Liver (tissue), 3 donors: ENCODE results near the gene LRRC74A.

Source experiments
- GABPA ChIP-seq, 2 donors: IDR thresholded peaks in 1 of 2; conservative IDR thresholded peaks in 1 of 2; 2 replicates each; pipeline ENCODE4 v1.6.1; 2016; ENCODE audit warnings: antibody characterized with exemption in 2 of 2, mild to moderate bottlenecking in 1 of 2, moderate library complexity in 1 of 2
- HNF4G ChIP-seq: IDR thresholded peaks from 2 replicates; pipeline ENCODE4 v1.6.1; 2016; ENCODE audit warnings: antibody characterized with exemption
- SP1 ChIP-seq: IDR thresholded peaks from 2 replicates; pipeline ENCODE4 v1.6.1; 2018; ENCODE audit warnings: antibody characterized with exemption, mild to moderate bottlenecking
- TF ChIP-seq, protein P1 (sequence below): IDR thresholded peaks from 2 replicates; pipeline ENCODE4 v1.6.1; 2016; ENCODE audit warnings: antibody characterized with exemption, mild to moderate bottlenecking
- TF ChIP-seq, protein P2 (sequence below): fragments of 150-350 bp; IDR thresholded peaks from 2 replicates; pipeline ENCODE4 v1.5.1; 2017; ENCODE audit warnings: improper control_type of control experiment, low read depth, low read length; ENCODE audit not compliant: missing input control
- TF ChIP-seq, protein P3 (sequence below): IDR thresholded peaks from 2 replicates; pipeline ENCODE4 v1.6.1; 2016; ENCODE audit warnings: antibody characterized with exemption
- TF ChIP-seq, protein P4 (sequence below): IDR thresholded peaks from 2 replicates; pipeline ENCODE4 v1.6.1; 2016; ENCODE audit warnings: antibody characterized with exemption
- donor health status: healthy.
- donor health status: healthy.

DNA sequence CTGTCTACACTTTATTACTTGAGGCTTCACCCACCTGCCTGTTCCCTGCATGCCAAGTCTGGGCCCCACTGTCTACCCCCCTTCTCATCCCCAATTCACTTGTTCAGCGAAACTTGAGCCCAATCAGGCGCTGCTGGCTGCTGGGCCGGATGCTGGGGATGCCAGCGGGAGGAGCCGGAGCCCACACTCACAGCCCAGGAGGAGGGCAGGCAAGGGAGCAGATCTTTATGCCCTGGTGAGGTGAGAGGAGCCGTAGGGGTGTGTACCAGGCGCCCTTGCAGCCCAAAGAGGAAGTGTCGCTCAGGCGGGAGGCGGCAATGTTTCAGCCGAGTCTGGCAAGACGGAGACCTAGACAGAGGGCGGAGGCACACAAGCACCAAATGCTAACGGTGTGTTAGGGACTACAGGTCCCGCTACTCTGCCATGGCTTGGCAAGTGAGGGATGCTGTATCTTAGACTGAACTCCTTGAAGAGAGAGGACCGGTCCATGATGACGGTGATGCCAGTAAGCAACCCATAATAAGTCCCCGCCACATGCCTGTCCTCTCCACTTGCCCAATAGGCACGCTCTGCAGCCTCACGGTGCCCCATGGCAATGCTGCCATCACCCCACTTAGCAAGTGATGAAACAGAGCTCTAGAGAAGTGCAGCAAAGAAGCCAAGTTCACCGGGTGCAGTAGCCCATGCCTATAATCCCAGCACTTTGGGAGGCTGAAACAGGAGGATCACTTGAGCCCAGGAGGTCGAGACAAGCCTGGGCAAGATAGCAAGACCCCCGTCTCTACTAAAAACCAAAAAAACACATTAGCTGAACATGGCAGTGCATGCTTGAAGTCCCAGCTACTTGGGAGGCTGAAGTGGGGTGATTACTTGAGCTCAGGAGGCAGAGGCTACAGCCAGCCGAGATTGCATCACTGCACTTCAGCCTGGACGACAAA is 41.6 kb downstream of the LRRC74A start:
- TF ChIP-seq, protein P1, sequence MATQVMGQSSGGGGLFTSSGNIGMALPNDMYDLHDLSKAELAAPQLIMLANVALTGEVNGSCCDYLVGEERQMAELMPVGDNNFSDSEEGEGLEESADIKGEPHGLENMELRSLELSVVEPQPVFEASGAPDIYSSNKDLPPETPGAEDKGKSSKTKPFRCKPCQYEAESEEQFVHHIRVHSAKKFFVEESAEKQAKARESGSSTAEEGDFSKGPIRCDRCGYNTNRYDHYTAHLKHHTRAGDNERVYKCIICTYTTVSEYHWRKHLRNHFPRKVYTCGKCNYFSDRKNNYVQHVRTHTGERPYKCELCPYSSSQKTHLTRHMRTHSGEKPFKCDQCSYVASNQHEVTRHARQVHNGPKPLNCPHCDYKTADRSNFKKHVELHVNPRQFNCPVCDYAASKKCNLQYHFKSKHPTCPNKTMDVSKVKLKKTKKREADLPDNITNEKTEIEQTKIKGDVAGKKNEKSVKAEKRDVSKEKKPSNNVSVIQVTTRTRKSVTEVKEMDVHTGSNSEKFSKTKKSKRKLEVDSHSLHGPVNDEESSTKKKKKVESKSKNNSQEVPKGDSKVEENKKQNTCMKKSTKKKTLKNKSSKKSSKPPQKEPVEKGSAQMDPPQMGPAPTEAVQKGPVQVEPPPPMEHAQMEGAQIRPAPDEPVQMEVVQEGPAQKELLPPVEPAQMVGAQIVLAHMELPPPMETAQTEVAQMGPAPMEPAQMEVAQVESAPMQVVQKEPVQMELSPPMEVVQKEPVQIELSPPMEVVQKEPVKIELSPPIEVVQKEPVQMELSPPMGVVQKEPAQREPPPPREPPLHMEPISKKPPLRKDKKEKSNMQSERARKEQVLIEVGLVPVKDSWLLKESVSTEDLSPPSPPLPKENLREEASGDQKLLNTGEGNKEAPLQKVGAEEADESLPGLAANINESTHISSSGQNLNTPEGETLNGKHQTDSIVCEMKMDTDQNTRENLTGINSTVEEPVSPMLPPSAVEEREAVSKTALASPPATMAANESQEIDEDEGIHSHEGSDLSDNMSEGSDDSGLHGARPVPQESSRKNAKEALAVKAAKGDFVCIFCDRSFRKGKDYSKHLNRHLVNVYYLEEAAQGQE, result no peak
- TF ChIP-seq, protein P2, sequence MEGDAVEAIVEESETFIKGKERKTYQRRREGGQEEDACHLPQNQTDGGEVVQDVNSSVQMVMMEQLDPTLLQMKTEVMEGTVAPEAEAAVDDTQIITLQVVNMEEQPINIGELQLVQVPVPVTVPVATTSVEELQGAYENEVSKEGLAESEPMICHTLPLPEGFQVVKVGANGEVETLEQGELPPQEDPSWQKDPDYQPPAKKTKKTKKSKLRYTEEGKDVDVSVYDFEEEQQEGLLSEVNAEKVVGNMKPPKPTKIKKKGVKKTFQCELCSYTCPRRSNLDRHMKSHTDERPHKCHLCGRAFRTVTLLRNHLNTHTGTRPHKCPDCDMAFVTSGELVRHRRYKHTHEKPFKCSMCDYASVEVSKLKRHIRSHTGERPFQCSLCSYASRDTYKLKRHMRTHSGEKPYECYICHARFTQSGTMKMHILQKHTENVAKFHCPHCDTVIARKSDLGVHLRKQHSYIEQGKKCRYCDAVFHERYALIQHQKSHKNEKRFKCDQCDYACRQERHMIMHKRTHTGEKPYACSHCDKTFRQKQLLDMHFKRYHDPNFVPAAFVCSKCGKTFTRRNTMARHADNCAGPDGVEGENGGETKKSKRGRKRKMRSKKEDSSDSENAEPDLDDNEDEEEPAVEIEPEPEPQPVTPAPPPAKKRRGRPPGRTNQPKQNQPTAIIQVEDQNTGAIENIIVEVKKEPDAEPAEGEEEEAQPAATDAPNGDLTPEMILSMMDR, result no peak
- TF ChIP-seq, protein P3, sequence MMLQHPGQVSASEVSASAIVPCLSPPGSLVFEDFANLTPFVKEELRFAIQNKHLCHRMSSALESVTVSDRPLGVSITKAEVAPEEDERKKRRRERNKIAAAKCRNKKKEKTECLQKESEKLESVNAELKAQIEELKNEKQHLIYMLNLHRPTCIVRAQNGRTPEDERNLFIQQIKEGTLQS, result no peak
- no peak for TF ChIP-seq GABPA (IDR thresholded peaks at IDR 0.05 in 1 of 2, conservative IDR thresholded peaks at IDR 0.05 in 1 of 2)
- no peak for TF ChIP-seq HNF4G
- TF ChIP-seq, protein P4, sequence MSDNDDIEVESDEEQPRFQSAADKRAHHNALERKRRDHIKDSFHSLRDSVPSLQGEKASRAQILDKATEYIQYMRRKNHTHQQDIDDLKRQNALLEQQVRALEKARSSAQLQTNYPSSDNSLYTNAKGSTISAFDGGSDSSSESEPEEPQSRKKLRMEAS, result no peak
- TF ChIP-seq SP1, result no peak
